Measurements from ENCODE around the gene TAS2R40. TPM values are rescaled to one million over a fixed set of nuclear protein-coding genes. Genes with fewer than 3 reads are reported as not detected.
"Not testable (repeated sequence)": the region's sequence is repeated elsewhere in the genome, so short reads cannot be mapped to it uniquely, and the experiment has no call there.

Gene TAS2R40
- not detected in 2 replicates for total RNA-seq (ENCODE audit: low replicate concordance)

DNA sequence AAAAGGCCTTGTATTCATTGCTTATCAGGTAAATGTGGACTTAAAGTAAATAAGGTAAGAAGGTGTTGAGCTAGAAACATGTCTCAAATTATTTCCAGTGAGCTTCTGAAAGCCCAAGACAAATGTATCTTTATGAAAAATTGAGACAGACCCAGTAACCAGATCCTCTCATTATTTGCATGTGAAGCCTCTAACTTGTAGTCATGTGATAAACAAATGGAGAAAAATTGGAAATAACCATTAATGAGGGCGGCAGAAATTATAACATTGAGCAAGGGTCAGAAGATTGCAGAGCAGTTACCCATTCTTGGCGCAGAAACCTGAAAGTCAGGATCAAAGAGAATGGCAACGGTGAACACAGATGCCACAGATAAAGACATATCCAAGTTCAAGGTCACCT is at the start of gene TAS2R40:
Gene TAS2R40 (plus strand): TSS at position 301 of the 400 bp plus-strand sequence. CDS start 42 bp downstream, at position 343.
- DNase-seq (ENCODE audit: low read depth), result no peak
- H3K4me3 ChIP-seq (ENCODE audit: low read depth, low read length), result no peak within 1 kb of the TSS
- TF ChIP-seq, protein P1, sequence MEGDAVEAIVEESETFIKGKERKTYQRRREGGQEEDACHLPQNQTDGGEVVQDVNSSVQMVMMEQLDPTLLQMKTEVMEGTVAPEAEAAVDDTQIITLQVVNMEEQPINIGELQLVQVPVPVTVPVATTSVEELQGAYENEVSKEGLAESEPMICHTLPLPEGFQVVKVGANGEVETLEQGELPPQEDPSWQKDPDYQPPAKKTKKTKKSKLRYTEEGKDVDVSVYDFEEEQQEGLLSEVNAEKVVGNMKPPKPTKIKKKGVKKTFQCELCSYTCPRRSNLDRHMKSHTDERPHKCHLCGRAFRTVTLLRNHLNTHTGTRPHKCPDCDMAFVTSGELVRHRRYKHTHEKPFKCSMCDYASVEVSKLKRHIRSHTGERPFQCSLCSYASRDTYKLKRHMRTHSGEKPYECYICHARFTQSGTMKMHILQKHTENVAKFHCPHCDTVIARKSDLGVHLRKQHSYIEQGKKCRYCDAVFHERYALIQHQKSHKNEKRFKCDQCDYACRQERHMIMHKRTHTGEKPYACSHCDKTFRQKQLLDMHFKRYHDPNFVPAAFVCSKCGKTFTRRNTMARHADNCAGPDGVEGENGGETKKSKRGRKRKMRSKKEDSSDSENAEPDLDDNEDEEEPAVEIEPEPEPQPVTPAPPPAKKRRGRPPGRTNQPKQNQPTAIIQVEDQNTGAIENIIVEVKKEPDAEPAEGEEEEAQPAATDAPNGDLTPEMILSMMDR (IDR thresholded peaks at IDR 0.05; ENCODE audit: insufficient read depth, low read length), result no peak

DNA sequence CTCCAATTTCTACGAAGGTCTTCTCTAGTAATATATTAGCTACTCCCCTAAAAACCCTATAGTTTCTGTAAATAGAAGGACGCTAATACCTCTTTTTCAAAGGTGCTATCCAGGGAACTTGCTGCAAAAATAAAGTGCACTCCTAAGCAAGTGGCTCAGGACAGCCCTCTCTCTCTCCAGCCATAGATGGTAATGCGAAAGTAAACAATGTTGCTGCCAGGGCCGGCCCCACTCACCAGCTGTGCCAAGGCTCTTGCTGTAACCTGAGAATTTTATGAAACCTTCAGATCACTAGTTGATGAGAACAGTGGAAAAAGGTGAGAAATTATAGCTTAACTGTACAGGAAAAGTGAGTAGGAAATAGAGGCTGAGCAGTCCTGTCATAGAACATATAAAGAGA is 49.5 kb upstream of the TAS2R40 start:
- no peak overlapping the region for H3K4me3 ChIP-seq (ENCODE audit: low read depth, low read length)
- DNase-seq (ENCODE audit: low read depth), result peak; percentile 36
- TF ChIP-seq, protein P1 (IDR thresholded peaks at IDR 0.05; ENCODE audit: insufficient read depth, low read length), result no peak

DNA sequence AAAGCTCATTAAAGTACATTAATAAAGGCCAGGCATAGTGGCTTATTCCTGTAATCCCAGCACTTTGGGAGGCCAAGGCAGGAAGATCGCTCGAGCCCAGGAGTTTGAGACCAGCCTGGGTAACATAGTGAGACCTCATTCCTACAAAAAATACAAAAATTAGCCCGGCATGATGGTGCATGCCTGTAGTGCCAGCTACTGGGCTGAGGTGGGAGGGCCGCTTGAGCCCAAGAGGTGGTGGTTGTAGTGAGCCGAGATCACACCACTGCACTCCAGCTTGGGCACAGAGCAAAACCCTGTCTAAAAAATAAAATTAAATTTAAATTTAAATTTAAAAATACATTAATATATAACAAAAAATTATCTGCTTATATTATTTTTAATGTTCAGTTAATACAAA is 45.7 kb upstream of the TAS2R40 start:
- DNase-seq (ENCODE audit: low read depth), result no peak
- no peak overlapping the region for H3K4me3 ChIP-seq (ENCODE audit: low read depth, low read length)
- TF ChIP-seq, protein P1 (IDR thresholded peaks at IDR 0.05; ENCODE audit: insufficient read depth, low read length), result no peak

DNA sequence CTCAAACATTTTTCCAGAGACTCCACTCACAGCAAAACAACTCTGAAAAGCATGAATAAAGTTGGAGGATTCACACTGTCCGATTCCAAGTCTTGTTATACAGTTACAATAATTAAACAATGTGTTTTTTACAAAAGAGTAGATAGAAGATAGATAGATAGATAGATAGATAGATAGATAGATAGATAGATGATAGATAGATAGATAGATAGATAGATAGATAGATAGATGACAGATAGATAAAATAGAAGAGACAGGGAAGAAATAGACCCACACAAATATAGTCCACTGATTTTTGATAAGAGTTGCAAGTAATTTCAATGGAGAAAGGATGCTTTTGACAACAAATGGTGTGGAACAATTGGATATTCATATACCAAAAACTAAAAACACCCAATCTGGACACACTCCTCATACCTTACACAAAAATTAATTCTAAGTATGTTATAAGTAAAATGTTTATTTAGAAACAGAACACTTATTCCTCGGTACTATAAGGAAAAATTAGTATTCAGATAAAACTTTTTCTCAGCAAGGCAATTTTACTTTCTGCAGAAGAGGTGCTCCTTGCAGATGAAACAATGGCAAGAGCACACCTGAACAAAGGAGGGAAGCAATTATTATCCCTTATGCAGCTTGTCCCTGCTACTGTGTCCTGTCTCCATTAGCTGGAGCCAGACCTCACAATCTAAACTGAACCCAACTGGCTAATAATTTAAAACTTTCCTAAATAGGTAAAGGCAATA is 44.3 kb upstream of the TAS2R40 start:
- no peak overlapping the region for H3K4me3 ChIP-seq (ENCODE audit: low read depth, low read length)
- DNase-seq (ENCODE audit: low read depth), result no peak
- TF ChIP-seq, protein P1 (IDR thresholded peaks at IDR 0.05; ENCODE audit: insufficient read depth, low read length), result no peak

DNA sequence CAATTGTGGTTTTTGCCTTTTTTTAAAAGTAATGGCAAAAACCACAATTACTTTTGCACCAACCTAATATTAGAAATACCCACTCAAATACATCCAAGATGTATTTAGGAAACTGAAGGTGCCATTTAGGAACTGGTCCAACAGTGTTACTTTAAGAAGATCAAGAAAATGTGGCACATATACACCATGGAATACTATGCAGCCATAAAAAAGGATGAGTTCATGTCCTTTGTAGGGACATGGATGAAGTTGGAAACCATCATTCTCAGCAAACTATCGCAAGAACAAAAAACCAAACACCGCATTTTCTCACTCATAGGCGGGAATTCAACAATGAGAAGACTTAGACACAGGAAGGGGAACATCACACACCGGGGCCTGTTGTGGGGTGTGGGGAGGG is 41.1 kb upstream of the TAS2R40 start:
- not testable (repeated sequence) for DNase-seq (ENCODE audit: low read depth); H3K4me3 ChIP-seq (ENCODE audit: low read depth, low read length)

DNA sequence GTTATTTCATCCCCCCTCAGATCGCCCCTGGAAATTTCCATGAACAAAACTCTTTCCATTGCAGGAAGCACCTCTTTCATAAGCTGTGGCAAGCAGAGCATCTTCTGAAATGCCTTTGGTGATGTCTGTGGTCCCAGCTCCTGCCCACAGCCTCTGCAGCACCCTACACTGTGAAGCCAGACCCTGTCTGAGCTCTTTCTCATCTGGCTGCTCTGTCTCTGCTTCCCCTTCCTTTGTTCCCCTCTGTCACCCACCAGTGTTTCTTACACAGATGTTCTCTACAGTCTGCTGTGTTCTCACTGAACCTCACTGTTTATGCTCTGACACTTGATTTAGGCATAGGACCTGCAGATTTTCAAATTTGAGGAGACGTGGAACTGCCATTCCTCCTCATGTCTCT is 40.5 kb upstream of the TAS2R40 start:
- TF ChIP-seq, protein P1 (IDR thresholded peaks at IDR 0.05; ENCODE audit: insufficient read depth, low read length), result no peak
- H3K4me3 ChIP-seq (ENCODE audit: low read depth, low read length), result no peak overlapping the region
- no peak for DNase-seq (ENCODE audit: low read depth)

DNA sequence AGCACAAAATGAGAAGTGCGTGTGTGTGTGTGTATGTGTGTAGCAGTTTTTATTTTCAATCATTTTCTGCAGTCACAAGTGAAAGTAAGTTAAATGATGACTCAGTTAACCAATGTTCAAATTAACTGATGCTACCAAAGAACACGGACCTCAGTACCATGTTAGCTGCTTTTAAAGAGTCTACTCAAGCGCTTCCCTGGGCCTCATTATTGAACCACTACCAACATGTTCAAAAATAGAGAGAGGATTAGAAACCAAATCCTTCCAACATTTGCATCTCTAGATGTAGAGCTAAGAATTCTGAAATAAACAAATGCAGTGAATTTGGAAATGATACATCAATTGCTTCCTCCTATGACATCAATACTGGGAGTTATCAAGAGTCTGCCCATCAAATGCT is 38.8 kb upstream of the TAS2R40 start, which contains the start of gene TAS2R39:
Gene TAS2R39 (plus strand): TSS at position 396 of the 400 bp plus-strand sequence. CDS start 0 bp downstream, at position 396.
- TF ChIP-seq, protein P1 (IDR thresholded peaks at IDR 0.05; ENCODE audit: insufficient read depth, low read length), result no peak
- DNase-seq (ENCODE audit: low read depth), result no peak
- no peak within 1 kb of the TSS for H3K4me3 ChIP-seq (ENCODE audit: low read depth, low read length)
